ENCODE results near the gene PAFAH2. TPM values are rescaled to one million over a fixed set of nuclear protein-coding genes. Genes with fewer than 3 reads are reported as not detected.

The PAFAH2 gene
- total RNA-seq, 1 experiment from 2014 or later = 8.5 TPM

DNA sequence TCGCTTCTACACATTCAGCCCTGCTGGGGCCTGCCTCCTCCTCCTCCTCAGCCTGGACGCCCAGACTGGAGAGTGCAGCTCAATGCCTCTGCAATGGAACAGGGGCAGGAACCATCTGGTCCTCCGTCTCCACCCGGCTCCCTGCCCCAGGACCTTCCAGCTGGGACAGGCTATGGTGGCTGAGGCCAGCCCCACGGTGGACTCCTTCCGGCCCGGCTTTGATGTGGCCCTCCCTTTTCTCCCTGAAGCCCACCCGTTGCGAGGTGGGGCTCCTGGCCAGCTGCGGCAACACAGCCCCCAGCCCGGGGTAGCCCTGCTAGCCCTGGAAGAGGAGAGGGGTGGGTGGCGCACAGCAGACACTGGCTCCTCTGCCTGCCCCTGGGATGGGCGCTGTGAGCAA, 25.1 kb upstream of the PAFAH2 start:
- Histone ChIP-seq H3K4me3 (ENCODE audit: low read depth in 2 of 2, low read length in 2 of 2) (no peak overlapping the region), H3K4me1 (ENCODE audit: control insufficient read depth, insufficient read depth, low read length) (no peaks in the 10 kb centered on the region), H3K27me3 (ENCODE audit: control insufficient read depth, insufficient read depth, low read length) (no peaks in the 10 kb centered on the region), H3K9me3 (ENCODE audit: control insufficient read depth, insufficient read depth, low read depth, low read length) (no peaks in the 10 kb centered on the region), H3K27ac (ENCODE audit: low read length) (no peak overlapping the region), H3K36me3 (ENCODE audit: control insufficient read depth, insufficient read depth, low read length) (no peaks in the 10 kb centered on the region)
- in situ Hi-C loops (cut with HindIII; ENCODE audit: low pct_unique_long_range_greater_than_20kb, low sequenced_read_pairs) (no loop called here), intact Hi-C loops (cut with micrococcal nuclease; ENCODE audit: unreplicated experiment) (no loop called here)
- CTCF ChIA-PET = no interaction called here
- POLR2A ChIA-PET = no interaction called here
- peak; percentile 43 for ATAC-seq
- no peak for DNase-seq (ENCODE audit: low read depth, low spot score)
- BruUV-seq (replicated peaks) = no TSS peak
- TF ChIP-seq REST (IDR thresholded peaks at IDR 0.05; ENCODE audit: insufficient read depth in 1 of 2, low read depth in 2 of 2, low read length in 1 of 2) = no peak
- no peak for TF ChIP-seq TCF7L2 (IDR thresholded peaks at IDR 0.05; ENCODE audit: low read depth, low read length)

- no peak overlapping the region for H3K27ac ChIP-seq (ENCODE audit: low read length)
- no peak overlapping the region for H3K4me3 ChIP-seq (ENCODE audit: low read depth in 2 of 2, low read length in 2 of 2)
- H3K27me3 ChIP-seq (ENCODE audit: control insufficient read depth, insufficient read depth, low read length) = no peaks in the 10 kb centered on the region
- ChIA-PET CTCF (no interaction called here), POLR2A (no interaction called here)
- H3K4me1 ChIP-seq (ENCODE audit: control insufficient read depth, insufficient read depth, low read length) = no peaks in the 10 kb centered on the region
- DNase-seq (ENCODE audit: low read depth, low spot score) (no peak), ATAC-seq (no peak; the same call in 1 of the 2 replicates)
- intact Hi-C loops (cut with micrococcal nuclease; ENCODE audit: unreplicated experiment) = no loop called here
- H3K9me3 ChIP-seq (ENCODE audit: control insufficient read depth, insufficient read depth, low read depth, low read length) = no peaks in the 10 kb centered on the region
- BruUV-seq (replicated peaks) = no TSS peak
- no peaks in the 10 kb centered on the region for H3K36me3 ChIP-seq (ENCODE audit: control insufficient read depth, insufficient read depth, low read length)
- in situ Hi-C loops (cut with HindIII; ENCODE audit: low pct_unique_long_range_greater_than_20kb, low sequenced_read_pairs) = no loop called here
- TF ChIP-seq REST (IDR thresholded peaks at IDR 0.05; ENCODE audit: insufficient read depth in 1 of 2, low read depth in 2 of 2, low read length in 1 of 2) (no peak), SIN3A (IDR thresholded peaks at IDR 0.05; ENCODE audit: borderline replicate concordance, insufficient read depth, low read depth, low read length) (no peak), POLR2AphosphoS5 (IDR thresholded peaks at IDR 0.05; ENCODE audit: low read depth, low read length) (no peak), TCF7L2 (IDR thresholded peaks at IDR 0.05; ENCODE audit: low read depth, low read length) (no peak)
- TF ChIP-seq, protein P1, sequence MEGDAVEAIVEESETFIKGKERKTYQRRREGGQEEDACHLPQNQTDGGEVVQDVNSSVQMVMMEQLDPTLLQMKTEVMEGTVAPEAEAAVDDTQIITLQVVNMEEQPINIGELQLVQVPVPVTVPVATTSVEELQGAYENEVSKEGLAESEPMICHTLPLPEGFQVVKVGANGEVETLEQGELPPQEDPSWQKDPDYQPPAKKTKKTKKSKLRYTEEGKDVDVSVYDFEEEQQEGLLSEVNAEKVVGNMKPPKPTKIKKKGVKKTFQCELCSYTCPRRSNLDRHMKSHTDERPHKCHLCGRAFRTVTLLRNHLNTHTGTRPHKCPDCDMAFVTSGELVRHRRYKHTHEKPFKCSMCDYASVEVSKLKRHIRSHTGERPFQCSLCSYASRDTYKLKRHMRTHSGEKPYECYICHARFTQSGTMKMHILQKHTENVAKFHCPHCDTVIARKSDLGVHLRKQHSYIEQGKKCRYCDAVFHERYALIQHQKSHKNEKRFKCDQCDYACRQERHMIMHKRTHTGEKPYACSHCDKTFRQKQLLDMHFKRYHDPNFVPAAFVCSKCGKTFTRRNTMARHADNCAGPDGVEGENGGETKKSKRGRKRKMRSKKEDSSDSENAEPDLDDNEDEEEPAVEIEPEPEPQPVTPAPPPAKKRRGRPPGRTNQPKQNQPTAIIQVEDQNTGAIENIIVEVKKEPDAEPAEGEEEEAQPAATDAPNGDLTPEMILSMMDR (IDR thresholded peaks at IDR 0.05) = no peak
Observed at GRCh38 chr1:26022404-26022779, 24.5 kb upstream of the PAFAH2 start.

Data from Panc1 (cell line).